PFSK-1 (cell line): ENCODE data around the gene HSPB1.

Experiments used
- POLR2AphosphoS5 ChIP-seq: IDR thresholded peaks from 2 replicates; pipeline ENCODE4 v1.6.1; 2012; ENCODE audit warnings: low read depth, mild to moderate bottlenecking, control low read depth, low read length, moderate library complexity
- REST ChIP-seq, 2 experiments: IDR thresholded peaks; 2 replicates each; pipeline versions ENCODE4 v1.6.1 to v1.8.0; 2011 to 2012; ENCODE audit warnings: low read depth in 2 of 2, low read length in 2 of 2, control low read depth in 1 of 2, inconsistent platforms in 1 of 2, mild to moderate bottlenecking in 1 of 2, moderate library complexity in 1 of 2; ENCODE audit not compliant: insufficient read depth in 1 of 2
- SIN3A ChIP-seq: IDR thresholded peaks from 2 replicates; pipeline ENCODE4 v1.6.1; 2012; ENCODE audit warnings: mild to moderate bottlenecking, low read length, moderate library complexity, borderline replicate concordance; ENCODE audit not compliant: insufficient read depth
- TAF1 ChIP-seq: IDR thresholded peaks from 2 replicates; pipeline ENCODE4 v1.6.1; 2012; ENCODE audit warnings: low read length, control low read depth, borderline replicate concordance; ENCODE audit not compliant: insufficient read depth

GRCh38 chr7:76261931-76262330 is 40.5 kb upstream of the HSPB1 start:
- TF ChIP-seq TAF1 (no peak), SIN3A (no peak), REST (IDR thresholded peaks at IDR 0.05; ENCODE audit: insufficient read depth in 1 of 2, low read depth in 2 of 2, low read length in 2 of 2) (no peak), POLR2AphosphoS5 (no peak)
